ENCODE results near the gene SULF2. TPM values are rescaled to one million over a fixed set of nuclear protein-coding genes. Genes with fewer than 3 reads are reported as not detected.

SULF2 gene
- total and polyA plus RNA-seq, 9 of the 15 experiments (the other 6 are each of a cell fraction or from before 2014, with no cell fraction given), result 0.33 TPM; not detected in 8

DNA sequence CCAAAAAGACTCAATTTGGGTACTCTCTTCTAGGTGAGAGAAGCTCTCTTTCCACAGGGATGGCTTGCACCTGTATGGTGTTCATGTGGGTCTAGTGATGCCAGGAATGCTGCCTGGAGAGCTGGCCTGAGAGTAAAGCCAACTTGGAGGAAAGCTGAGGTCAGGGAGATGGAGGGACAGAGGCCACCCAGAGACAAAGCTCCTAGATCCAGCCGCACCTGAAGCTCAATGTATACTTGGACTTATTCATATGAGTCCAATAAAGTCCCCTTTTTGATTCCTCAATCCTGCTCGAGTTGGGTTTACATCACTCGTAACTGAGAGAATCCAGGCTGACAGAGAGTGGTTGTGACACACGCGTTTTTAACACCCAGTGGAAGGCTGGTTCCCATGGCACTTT, 33.8 kb downstream of the SULF2 start:
- POLR2A ChIA-PET, result interaction anchor here (1.2 kb wide), 1 partner anchor 15 kb away, joined by 4 read pairs; no protein-coding TSS in a partner anchor
- Histone ChIP-seq H3K9me3 (replicated peaks; ENCODE audit: control insufficient read depth, insufficient read depth, low read depth, low read length) (no peaks in the 10 kb centered on the region), H3K9me1 (ENCODE audit: control insufficient read depth, insufficient read depth, low read length) (no peaks in the 10 kb centered on the region), H4K20me1 (replicated peaks; ENCODE audit: control insufficient read depth, insufficient read depth, low read length) (peaks cover 18% of the 10 kb centered on the region), H3K4me1 (replicated peaks in 1 of 2; ENCODE audit: control insufficient read depth in 2 of 2, insufficient read depth in 2 of 2, low read length in 2 of 2) (no peaks in the 10 kb centered on the region), H3K4me3 (no peak overlapping the region), H3K79me2 (ENCODE audit: control insufficient read depth, insufficient read depth, low read length) (no peaks in the 10 kb centered on the region), H3K36me3 (ENCODE audit: control insufficient read depth, insufficient read depth, low read length) (no peaks in the 10 kb centered on the region), H2AFZ (ENCODE audit: low read depth, low read length) (no peak overlapping the region), H3K9ac (ENCODE audit: insufficient read depth in 1 of 2, low read depth in 2 of 2, low read length in 2 of 2) (no peak overlapping the region), H3K27ac (ENCODE audit: extremely low read depth, low read depth, low read length) (no peak overlapping the region), H3K27me3 (ENCODE audit: control insufficient read depth in 2 of 2, insufficient read depth in 2 of 2, low read length in 2 of 2) (peaks cover 18 to 78% of the 10 kb centered on the region in 2 experiments; a peak in 4 of 5 replicates), H3K4me2 (ENCODE audit: insufficient read depth, low read length) (no peak overlapping the region)
- no TSS peak for BruUV-seq (replicated peaks)
- ATAC-seq, result no peak
- FAIRE-seq, result no peak
- no peak for DNase-seq (ENCODE audit: extremely low read depth in 1 of 4, low spot score in 3 of 4)
- CTCF ChIA-PET (ENCODE audit: low intra/inter-chr PET ratio), result no interaction called here
- intact Hi-C loops (cut with micrococcal nuclease), result no loop called here
- 0% methylated on average over 5 of the region's 5 CpGs for WGBS (ENCODE audit: insufficient coverage, low coverage, missing lambda C conversion rate)
- TF ChIP-seq, protein P1, sequence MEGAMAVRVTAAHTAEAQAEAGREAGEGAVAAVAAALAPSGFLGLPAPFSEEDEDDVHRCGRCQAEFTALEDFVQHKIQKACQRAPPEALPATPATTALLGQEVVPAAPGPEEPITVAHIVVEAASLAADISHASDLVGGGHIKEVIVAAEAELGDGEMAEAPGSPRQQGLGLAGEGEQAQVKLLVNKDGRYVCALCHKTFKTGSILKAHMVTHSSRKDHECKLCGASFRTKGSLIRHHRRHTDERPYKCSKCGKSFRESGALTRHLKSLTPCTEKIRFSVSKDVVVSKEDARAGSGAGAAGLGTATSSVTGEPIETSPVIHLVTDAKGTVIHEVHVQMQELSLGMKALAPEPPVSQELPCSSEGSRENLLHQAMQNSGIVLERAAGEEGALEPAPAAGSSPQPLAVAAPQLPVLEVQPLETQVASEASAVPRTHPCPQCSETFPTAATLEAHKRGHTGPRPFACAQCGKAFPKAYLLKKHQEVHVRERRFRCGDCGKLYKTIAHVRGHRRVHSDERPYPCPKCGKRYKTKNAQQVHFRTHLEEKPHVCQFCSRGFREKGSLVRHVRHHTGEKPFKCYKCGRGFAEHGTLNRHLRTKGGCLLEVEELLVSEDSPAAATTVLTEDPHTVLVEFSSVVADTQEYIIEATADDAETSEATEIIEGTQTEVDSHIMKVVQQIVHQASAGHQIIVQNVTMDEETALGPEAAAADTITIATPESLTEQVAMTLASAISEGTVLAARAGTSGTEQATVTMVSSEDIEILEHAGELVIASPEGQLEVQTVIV (CRISPR knock-in tag; IDR thresholded peaks at IDR 0.05; ENCODE audit: borderline replicate concordance), result no peak
- TF ChIP-seq BMI1 (IDR thresholded peaks at IDR 0.05; ENCODE audit: low read length) (no peak), ZNF75A (CRISPR knock-in tag; IDR thresholded peaks at IDR 0.05) (no peak), ZNF175 (CRISPR knock-in tag; IDR thresholded peaks at IDR 0.05; ENCODE audit: low read depth) (no peak), CREBBP (IDR thresholded peaks at IDR 0.05; ENCODE audit: low read depth, low read length) (no peak), SIRT6 (IDR thresholded peaks at IDR 0.05; ENCODE audit: low read depth, low read length) (no peak), L3MBTL2 (IDR thresholded peaks at IDR 0.05) (no peak), BCL6 (CRISPR knock-in tag; IDR thresholded peaks at IDR 0.05) (no peak), ILK (tag; IDR thresholded peaks at IDR 0.05; ENCODE audit: borderline replicate concordance, low read depth) (no peak), ZKSCAN8 (CRISPR knock-in tag; IDR thresholded peaks at IDR 0.05) (no peak), SREBF1 (IDR thresholded peaks at IDR 0.05; ENCODE audit: borderline replicate concordance, low read depth, low read length) (no peak), ZNF717 (CRISPR knock-in tag; IDR thresholded peaks at IDR 0.05) (no peak), JUND (IDR thresholded peaks at IDR 0.05; ENCODE audit: borderline replicate concordance, low read depth, low read length) (no peak), JUND (tag; IDR thresholded peaks at IDR 0.05; ENCODE audit: borderline replicate concordance, low read depth, low read length) (no peak)
- TF ChIP-seq, protein P2, sequence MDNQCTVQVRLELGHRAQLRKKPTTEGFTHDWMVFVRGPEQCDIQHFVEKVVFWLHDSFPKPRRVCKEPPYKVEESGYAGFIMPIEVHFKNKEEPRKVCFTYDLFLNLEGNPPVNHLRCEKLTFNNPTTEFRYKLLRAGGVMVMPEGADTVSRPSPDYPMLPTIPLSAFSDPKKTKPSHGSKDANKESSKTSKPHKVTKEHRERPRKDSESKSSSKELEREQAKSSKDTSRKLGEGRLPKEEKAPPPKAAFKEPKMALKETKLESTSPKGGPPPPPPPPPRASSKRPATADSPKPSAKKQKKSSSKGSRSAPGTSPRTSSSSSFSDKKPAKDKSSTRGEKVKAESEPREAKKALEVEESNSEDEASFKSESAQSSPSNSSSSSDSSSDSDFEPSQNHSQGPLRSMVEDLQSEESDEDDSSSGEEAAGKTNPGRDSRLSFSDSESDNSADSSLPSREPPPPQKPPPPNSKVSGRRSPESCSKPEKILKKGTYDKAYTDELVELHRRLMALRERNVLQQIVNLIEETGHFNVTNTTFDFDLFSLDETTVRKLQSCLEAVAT (IDR thresholded peaks at IDR 0.05), result no peak
- in situ Hi-C loops (cut with MboI), result no loop called here
